Right hindlimb (tissue), 1 donor: ENCODE measurements around the gene RCAN3.
"Not testable (repeated sequence)": the region's sequence is repeated elsewhere in the genome, so short reads cannot be mapped to it uniquely, and the experiment has no call there.

Experiments used
- DNase-seq: peaks from one replicate; pipeline ENCODE4 v3.0.0-alpha.2; 2018

RCAN3 gene

GRCh38 chr1:24514946-24515345 is 12.3 kb downstream of the RCAN3 start:
- no peak for DNase-seq

DNA sequence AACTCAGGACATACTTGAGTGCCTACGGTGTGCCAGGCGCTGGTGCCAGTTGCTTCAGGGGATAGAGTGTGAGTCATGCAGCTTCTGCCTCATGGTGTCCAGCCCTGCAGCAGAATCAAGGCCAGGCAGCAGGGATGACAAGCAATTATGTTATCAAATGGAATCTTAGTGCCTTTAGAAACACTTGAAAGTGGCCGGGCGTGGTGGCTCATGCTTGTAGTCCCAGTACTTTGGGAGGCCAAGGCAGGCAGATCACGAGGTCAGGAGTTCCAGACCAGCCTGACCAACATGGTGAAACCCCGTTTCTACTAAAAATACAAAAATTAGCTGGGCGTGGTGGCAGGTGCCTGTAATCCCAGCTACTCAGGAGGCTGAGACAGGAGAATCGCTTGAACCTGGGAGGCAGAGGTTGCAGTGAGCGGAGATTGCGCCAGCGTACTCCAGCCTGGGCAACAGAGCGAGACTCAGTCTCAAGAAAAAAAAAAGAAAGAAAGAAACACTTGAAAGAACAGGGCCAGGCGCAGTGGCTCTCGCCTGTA is 13.1 kb downstream of the RCAN3 start:
- DNase-seq: not testable (repeated sequence)

- DNase-seq: no peak
Measured at GRCh38 chr1:24516506-24516905, 13.9 kb downstream of the RCAN3 start.

GRCh38 chr1:24517898-24518297 is 15.3 kb downstream of the RCAN3 start:
- DNase-seq: no peak

DNA sequence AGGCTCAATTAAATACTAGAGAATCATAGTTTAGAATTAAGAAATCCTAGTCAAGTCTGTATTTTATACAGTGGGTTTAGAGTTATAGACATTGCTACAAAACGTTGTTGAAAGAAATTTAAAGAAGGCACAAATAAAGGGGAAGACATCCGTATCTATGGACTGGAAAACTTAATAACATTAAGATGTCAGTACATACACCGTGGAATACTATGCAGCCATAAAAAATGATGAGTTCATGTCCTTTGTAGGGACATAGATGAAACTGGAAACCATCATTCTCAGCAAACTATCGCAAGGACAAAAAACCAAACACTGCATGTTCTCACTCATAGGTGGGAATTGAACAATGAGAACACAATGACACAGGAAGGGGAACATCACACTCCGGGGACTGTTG is 17.6 kb downstream of the RCAN3 start:
- not testable (repeated sequence) for DNase-seq

DNA sequence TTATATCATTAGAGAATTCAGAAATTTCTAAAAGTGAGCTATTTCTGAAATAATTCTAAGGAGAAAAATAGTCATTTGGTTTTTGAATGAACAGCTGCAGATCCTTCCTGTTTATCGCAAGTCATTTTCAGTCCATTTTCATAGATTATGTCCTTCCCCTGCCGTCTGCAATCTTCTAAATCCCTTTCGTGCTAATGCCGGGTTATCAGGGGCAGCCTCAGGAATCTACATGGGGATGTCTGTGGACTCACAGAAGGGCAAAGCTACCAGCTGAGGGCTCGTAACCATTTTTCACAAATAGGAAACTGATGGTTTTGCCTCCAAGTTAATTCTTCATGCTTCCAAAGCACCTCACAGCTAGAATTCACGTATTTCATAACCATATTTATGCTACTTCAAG is 23.0 kb downstream of the RCAN3 start:
- DNase-seq: no peak

DNA sequence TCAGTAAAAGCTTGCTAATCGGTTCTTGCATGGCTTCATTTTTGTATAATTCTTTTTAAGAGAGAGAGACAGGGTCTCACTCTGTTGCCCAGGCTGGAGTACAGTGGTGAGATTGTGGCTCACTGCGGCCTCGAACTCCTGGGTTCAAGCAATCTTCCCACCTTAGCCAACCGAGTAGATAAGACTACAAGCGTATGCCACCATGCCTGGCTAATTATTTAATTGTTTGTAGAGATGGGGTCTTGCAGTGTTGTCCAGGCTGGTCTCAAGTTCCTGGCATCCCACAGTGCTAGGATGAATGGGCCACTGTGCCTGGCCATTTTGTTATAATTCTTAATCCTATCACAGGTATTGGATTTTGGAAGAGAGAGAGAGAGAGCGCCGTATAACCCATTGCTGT is 23.4 kb downstream of the RCAN3 start:
- no peak for DNase-seq

GRCh38 chr1:24526940-24527542 is 24.4 kb downstream of the RCAN3 start:
- no peak for DNase-seq

GRCh38 chr1:24528744-24529143 is 26.1 kb downstream of the RCAN3 start:
- DNase-seq: no peak

GRCh38 chr1:24529292-24529691 is 26.7 kb downstream of the RCAN3 start:
- not testable (repeated sequence) for DNase-seq

DNA sequence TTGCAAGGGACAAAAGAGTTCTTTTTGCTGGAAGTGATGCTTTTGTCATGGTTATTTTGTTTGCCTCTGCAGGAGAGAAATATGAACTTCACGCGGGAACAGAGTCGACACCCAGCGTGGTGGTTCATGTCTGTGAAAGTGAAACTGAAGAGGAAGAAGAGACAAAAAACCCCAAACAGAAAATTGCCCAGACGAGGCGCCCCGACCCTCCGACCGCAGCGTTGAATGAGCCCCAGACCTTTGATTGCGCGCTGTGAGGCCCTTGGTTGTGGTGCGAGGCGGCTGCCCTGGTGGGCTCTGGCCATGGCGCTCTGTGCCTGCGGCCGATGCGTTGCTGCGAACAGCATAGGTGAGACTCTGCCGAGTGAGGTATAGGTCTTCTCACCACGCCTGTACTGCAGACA is 32.4 kb downstream of the RCAN3 start:
- DNase-seq: no peak

- no peak for DNase-seq
Measured at GRCh38 chr1:24535778-24536177, 33.1 kb downstream of the RCAN3 start.

- no peak for DNase-seq
Measured at GRCh38 chr1:24536391-24536840, 33.8 kb downstream of the RCAN3 start.

GRCh38 chr1:24540051-24540905 is 37.6 kb downstream of the RCAN3 start:
- DNase-seq: no peak

GRCh38 chr1:24540906-24541710 is 38.5 kb downstream of the RCAN3 start:
- DNase-seq: no peak

DNA sequence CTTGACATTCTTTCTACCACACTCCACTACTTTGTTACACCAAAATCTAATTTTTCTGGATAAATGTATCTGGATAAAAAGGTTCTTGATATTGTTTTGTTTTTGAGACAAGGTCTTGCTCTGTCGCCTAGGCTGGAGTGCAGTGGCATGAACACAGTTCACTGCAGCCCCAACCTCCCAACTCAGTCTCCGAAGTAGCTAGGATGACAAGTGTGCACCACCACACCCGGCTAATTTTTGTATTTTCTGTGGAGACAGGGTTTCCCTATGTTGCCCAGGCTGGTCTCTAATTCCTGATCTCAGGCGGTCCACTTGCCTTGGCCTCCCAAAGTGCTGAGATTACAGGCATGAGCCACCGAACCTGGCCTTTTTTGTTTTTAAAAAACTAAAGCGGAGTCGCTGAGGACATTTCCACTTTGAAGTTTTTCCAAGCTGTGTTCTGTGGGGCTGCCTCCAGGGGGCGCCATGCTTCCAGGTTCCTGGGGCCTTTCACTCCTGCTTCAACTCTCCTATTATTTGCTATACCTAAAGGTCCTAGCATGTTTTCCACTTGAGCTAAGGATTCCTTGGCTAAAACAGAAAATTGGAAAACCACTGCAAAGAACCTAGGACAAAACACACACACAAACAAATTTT is 39.2 kb downstream of the RCAN3 start:
- DNase-seq: no peak

DNA sequence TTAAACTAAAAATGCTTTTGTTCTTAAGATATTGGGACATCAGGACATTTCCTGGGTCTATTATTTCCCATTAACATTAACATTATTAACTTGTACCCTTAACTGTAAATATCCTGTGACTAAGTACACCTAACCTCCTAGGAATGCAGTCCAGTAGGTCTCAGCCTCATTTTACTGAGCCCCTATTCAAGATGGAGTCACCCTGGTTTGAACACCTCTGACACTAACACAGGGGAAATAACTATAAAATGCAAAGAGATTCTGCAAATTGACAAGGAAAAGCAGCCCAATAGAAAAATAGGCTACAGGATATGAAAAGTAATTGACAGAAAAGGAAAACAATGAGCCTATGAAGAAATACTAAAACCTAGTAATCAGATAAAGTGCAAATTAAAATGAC is 41.6 kb downstream of the RCAN3 start:
- DNase-seq: no peak

DNA sequence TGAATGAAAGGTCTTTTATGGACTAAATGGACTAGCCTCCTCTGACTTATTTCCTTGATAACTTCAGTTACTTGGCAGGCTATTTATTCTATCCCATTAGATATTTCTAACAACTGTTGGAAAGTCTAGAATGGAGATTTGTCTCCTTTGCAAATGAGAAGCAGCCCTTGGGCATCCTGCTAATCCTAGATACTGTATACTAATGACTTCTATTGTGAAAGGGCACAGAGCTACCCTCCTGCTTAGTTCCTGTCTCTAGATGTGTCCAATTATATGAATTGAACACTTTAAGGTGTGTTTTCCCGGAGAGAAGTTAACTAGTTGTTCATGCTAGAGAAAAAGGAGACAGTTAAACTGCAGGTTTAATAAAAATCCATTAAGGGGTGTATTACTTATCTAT is 43.0 kb downstream of the RCAN3 start:
- DNase-seq: no peak

DNA sequence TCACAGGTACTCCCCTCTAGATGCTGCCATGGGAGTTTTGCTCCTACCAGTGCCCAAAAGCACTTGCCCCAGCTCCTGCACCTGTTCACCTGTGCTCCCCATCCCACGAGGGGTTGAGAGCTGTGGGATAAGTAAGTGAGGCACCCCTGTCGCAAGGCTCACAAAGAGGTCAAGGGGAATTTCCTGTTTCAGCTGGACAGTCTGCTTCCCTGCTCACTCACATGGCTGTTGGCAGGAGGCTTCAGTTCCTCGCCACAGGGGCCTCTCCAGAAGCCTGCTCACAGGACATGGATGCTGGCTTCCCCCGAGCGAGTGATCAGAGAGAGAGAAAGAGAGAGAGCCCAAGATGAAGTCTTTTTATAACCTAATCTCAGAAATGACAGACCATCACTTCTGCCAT is 44.6 kb downstream of the RCAN3 start:
- DNase-seq: no peak

- DNase-seq: no peak
Measured at GRCh38 chr1:24548070-24548469, 45.4 kb downstream of the RCAN3 start.

DNA sequence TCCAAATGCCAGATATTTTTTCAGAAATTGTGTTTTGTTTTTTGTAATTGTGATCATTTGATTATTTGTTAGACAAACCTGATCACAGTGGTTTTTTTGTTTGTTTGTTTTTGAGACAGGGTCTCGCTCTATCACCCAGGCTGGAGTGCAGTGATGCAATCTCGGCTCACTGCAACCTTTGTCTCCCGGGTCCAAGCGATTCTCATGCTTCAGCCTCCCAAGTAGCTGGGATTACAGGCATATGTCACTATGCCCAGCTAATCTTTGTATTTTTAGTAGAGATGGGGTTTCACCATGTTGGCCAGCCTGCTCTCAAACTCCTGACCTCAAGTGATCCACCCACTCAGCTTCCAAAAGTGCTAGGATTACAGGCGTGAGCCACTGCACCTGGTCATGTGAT is 46.6 kb downstream of the RCAN3 start:
- DNase-seq: not testable (repeated sequence)

DNA sequence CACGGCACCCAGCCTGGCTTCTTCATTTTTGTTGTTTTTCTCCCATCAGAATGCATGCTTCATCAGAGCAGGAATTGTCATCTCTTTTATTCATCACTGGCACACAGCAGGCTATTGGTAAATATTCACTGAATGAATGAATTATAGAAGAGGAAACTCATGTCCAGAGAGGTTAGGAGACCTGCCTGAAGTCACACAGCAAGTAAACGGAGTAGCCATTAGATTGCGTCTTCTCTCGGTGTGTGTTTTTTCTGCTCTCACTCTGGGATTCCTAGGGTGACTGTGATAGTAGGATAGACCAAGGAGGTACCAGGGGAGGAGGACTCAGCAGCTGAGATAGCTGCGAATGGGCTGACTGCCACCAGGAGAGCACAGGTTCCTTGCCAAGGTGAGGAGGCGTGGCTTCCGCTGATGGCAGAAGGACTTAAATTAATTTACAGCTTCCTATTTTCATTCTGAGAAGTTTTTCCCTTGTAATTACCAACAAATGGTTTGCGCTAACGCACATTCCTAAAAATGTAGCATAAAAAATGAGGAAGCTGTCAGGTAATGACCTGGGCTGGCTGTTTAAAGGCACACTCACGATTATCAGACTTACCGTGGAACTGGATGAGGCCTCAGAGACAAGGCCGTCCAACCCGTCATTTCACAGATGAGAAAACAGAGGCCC is 48.8 kb downstream of the RCAN3 start:
- no peak for DNase-seq
